Neutrophil (primary cell): ENCODE data around the gene CIRBP.

Experiments used
- H3K27ac ChIP-seq: fragments of 200-600 bp; sonication (generic); 2 replicates; pipeline ENCODE4 v1.5.1; 2016; ENCODE audit warnings: mild to moderate bottlenecking, moderate library complexity
- H3K27me3 ChIP-seq: fragments of 200-600 bp; sonication (generic); 2 replicates; pipeline ENCODE4 v1.6.0; 2016; ENCODE audit warnings: mild to moderate bottlenecking
- H3K36me3 ChIP-seq: fragments of 200-600 bp; sonication (generic); 2 replicates; pipeline ENCODE4 v1.5.1; 2017
- H3K4me1 ChIP-seq, 2 experiments: fragments of 200-600 bp in 1 of 2; sonication (generic) in 1 of 2; 1 replicate in 1 of 2; 2 replicates in 1 of 2; pipeline versions ENCODE4 v1.5.1 to v1.6.1; 2013 to 2016; ENCODE audit warnings: low read depth in 1 of 2, low read length in 1 of 2, mild to moderate bottlenecking in 1 of 2, moderate library complexity in 1 of 2; ENCODE audit not compliant: control insufficient read depth in 1 of 2, insufficient read depth in 1 of 2
- H3K4me3 ChIP-seq, 2 experiments: fragments of 200-600 bp in 1 of 2; sonication (generic) in 1 of 2; 1 replicate in 1 of 2; 2 replicates in 1 of 2; pipeline ENCODE4 v1.5.1; 2013 to 2016; ENCODE audit warnings: low read depth in 1 of 2, low read length in 1 of 2, mild to moderate bottlenecking in 1 of 2, moderate library complexity in 1 of 2
- H3K9me3 ChIP-seq: fragments of 200-600 bp; sonication (generic); 2 replicates; pipeline ENCODE4 v1.5.1; 2016
- TF ChIP-seq, protein P1 (sequence below): fragments of 200-600 bp; sonication (generic); IDR thresholded peaks from 2 replicates; pipeline ENCODE4 v1.5.1; 2016; ENCODE audit warnings: antibody characterized with exemption

Gene CIRBP

GRCh38 chr19:1285737-1286360 lies 16.7 kb downstream of the CIRBP start, which contains the start of gene EFNA2:
Gene EFNA2, plus strand, starts transcription at chr19:1285873. Its CDS starts 296 bp downstream, at chr19:1286169.
- Histone ChIP-seq H3K36me3 (no peaks in the 10 kb centered on the region), H3K27me3 (peaks cover 81% of the 10 kb centered on the region), H3K9me3 (no peaks in the 10 kb centered on the region), H3K4me1 (no peaks in the 10 kb centered on the region), H3K27ac (no peak within 1 kb of the TSS), H3K4me3 (no peak within 1 kb of the TSS)
- TF ChIP-seq, protein P1, sequence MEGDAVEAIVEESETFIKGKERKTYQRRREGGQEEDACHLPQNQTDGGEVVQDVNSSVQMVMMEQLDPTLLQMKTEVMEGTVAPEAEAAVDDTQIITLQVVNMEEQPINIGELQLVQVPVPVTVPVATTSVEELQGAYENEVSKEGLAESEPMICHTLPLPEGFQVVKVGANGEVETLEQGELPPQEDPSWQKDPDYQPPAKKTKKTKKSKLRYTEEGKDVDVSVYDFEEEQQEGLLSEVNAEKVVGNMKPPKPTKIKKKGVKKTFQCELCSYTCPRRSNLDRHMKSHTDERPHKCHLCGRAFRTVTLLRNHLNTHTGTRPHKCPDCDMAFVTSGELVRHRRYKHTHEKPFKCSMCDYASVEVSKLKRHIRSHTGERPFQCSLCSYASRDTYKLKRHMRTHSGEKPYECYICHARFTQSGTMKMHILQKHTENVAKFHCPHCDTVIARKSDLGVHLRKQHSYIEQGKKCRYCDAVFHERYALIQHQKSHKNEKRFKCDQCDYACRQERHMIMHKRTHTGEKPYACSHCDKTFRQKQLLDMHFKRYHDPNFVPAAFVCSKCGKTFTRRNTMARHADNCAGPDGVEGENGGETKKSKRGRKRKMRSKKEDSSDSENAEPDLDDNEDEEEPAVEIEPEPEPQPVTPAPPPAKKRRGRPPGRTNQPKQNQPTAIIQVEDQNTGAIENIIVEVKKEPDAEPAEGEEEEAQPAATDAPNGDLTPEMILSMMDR = no peak

- no peaks in the 10 kb centered on the region for H3K4me1 ChIP-seq
- H3K9me3 ChIP-seq = no peaks in the 10 kb centered on the region
- TF ChIP-seq, protein P1 = no peak
- H3K27me3 ChIP-seq = peaks cover 90% of the 10 kb centered on the region
- no peaks in the 10 kb centered on the region for H3K36me3 ChIP-seq
- H3K4me3 ChIP-seq = no peak overlapping the region
- no peak overlapping the region for H3K27ac ChIP-seq
These were observed 17.6 kb downstream of the CIRBP start for GRCh38 chr19:1286487-1287353.

- no peaks in the 10 kb centered on the region for H3K9me3 ChIP-seq
- TF ChIP-seq, protein P1 = no peak
- no peaks in the 10 kb centered on the region for H3K4me1 ChIP-seq
- peaks cover 98% of the 10 kb centered on the region for H3K27me3 ChIP-seq
- no peak overlapping the region for H3K27ac ChIP-seq
- no peak overlapping the region for H3K4me3 ChIP-seq
- no peaks in the 10 kb centered on the region for H3K36me3 ChIP-seq
These were observed 18.5 kb downstream of the CIRBP start for GRCh38 chr19:1287354-1288225.

GRCh38 chr19:1288226-1288612 lies 19.1 kb downstream of the CIRBP start:
- Histone ChIP-seq H3K9me3 (no peaks in the 10 kb centered on the region), H3K4me1 (no peaks in the 10 kb centered on the region), H3K27me3 (peaks cover 98% of the 10 kb centered on the region), H3K27ac (no peak overlapping the region), H3K4me3 (no peak overlapping the region), H3K36me3 (no peaks in the 10 kb centered on the region)
- TF ChIP-seq, protein P1 = no peak
